HTERT RPE-1 (cell line): ENCODE measurements around the gene HK1.
"Not testable (repeated sequence)": the region's sequence is repeated elsewhere in the genome, so short reads cannot be mapped to it uniquely, and the experiment has no call there.

ENCODE experiments used
- in situ Hi-C: fragments of 300-500 bp; cut with MboI; formaldehyde crosslinking; loops from 4 replicates; pipeline ENCODE4 v1.14.3; 2020; ENCODE audit warnings: low sequenced_read_pairs

HK1 gene

DNA sequence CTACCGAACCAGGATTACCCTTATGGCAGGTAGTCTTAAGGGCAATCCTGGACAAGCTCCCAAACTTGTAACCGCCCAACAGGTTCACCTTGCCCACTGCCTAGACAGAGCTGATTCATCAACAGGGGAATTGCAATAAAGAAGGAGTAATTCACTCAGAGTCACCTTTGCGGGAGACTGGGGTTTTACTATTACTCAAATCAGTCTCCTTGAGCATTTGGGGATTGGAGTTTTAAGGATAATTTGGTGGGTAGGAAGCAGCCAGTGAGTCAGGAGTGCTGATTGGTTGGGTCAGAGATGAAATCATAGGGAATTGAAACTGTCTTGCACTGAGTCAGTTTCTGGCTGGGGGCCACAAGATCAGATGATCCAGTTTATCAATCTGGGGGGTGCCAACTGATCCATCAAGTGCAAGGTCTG lies 25.3 kb downstream of the HK1 start:
- in situ Hi-C loops: no loop called here

- in situ Hi-C loops: no loop called here
Measured at GRCh38 chr10:69306421-69306820, 28.1 kb downstream of the HK1 start.

- in situ Hi-C loops: no loop called here
Measured at GRCh38 chr10:69307434-69307833, 29.1 kb downstream of the HK1 start.

DNA sequence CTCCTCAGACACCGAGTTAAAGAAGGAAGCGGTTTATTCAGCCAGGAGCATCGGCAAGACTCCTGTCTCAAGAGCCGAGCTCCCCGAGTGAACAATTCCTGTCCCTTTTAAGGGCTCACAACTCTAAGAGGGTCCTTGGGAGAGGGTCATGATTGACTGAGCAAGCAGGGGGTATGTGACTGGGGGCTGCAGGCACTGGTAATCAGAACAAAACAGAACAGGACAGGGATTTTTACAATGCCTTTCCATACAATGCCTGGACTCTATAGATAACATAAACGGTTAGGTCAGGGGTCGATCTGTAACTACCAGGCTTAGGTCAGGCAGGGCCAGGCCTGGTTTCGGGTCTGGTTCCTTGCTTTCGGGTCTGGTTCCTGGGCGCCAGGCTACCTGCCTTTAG lies 30.0 kb downstream of the HK1 start:
- in situ Hi-C loops: not testable (repeated sequence)

DNA sequence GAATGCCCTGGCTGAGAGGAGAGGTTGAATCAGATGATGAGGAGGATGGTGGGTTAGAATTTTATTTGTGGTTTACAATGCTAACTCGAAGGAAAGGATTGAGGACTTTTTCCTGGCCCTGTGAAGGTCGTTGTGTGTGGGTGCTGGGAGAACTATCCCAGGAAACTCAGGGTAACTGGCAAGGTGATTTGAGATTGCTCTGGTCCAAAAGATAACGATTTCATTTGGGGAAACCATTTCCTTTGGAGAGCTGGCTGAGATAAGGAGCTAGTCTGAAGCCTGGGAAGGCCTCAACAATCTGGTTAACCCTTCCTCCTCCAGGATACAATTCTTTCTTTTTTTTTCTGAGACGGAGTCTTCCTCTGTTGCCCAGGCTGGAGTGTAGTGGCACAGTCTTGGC lies 33.0 kb downstream of the HK1 start:
- in situ Hi-C loops: no loop called here

GRCh38 chr10:69312528-69312927 lies 34.2 kb downstream of the HK1 start:
- in situ Hi-C loops: no loop called here

GRCh38 chr10:69315100-69315542 lies 36.8 kb downstream of the HK1 start:
- in situ Hi-C loops: no loop called here

DNA sequence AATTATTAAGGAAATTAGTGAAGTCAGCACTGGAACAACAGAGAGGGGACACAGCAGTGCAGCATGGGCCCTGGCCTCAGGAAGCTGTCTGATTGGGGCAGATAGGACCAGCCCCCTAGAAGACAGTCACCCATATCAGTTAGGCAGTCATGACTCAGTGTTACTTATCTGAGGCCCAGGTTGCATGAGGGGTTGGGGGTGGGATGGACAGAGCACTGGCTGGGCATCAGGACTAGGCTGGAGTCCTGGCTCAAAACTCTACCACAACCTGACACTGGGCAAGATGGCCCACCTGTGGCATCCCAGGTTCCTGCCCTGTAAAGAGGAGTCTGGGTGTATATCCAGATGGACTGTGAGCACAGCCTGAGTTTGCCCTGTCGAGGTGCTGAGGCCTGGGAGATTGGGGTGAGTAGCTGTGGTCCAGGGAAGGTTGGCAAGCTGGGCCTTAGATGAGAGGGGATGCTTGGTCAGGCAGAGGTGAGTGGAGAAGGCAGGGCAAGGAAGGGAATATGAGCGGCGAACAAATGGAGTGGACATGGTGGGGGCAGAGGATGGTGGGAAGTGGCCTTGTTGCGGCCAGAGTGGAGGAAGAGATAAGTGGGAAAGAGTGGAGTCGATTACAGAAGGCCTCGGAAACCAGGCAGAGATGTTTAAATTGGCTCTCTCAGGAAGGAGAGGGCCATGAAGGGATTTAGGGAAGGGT lies 37.5 kb downstream of the HK1 start:
- in situ Hi-C loops: no loop called here

DNA sequence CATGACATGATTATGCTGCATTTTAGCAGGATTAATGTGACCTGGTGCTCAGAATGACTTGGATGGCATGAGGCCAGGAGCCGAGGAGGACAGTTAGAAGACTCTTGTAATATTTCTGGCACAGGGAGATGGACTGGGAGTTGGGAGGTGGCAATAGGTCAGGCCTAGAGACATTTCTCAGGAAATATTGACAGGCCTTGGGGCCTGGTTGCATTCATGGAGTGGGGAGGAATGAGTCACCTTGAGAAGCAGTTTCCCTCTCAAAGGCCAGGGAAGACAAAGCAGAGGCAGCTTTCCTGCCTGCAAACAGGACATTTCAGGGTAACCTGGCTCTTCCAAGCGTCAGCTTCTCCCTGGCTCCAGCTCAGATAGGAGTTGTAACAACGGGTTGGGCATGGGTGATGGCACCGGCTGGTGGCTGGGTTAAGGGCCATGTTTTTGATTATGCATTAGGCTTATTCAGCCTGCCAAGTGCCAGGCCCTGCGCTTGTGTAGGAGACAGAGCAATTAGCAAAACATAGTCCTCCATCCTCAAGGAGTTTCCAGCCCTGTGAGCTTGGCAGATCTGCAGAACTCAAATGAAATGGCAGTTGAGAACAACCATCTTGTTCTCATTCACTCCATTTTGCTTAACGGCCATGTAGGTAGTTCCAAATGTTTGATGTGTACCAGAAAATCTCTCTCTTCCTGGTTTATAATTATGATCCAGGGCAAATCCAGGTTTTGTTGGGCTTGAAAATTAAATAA lies 38.2 kb downstream of the HK1 start:
- in situ Hi-C loops: no loop called here

GRCh38 chr10:69317175-69317604 lies 38.9 kb downstream of the HK1 start:
- in situ Hi-C loops: no loop called here

DNA sequence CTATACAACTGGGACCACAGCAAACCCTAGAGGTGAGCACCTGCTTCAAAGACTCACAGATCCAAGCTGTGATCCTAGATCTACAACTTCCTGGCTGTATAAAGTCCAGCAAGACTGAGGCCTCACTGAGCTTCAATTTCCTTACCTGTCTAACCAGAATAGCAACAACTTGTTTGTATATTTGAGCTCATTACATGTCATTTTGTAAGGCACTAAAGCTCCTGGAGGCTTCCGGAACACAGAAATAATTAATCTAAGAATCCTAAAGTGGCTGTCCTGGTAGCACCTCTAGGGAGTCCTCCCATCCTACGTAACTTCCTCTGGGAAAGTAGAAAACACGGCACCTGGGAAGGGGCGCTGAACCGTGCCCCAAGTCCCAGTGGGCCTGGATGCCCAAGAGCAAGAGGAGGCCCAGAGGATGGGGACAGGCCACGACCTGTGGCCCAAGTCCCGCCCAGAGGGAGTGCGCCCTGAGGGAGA lies 39.4 kb downstream of the HK1 start:
- in situ Hi-C loops: no loop called here

GRCh38 chr10:69318106-69318866 lies 40.0 kb downstream of the HK1 start:
- in situ Hi-C loops: no loop called here

DNA sequence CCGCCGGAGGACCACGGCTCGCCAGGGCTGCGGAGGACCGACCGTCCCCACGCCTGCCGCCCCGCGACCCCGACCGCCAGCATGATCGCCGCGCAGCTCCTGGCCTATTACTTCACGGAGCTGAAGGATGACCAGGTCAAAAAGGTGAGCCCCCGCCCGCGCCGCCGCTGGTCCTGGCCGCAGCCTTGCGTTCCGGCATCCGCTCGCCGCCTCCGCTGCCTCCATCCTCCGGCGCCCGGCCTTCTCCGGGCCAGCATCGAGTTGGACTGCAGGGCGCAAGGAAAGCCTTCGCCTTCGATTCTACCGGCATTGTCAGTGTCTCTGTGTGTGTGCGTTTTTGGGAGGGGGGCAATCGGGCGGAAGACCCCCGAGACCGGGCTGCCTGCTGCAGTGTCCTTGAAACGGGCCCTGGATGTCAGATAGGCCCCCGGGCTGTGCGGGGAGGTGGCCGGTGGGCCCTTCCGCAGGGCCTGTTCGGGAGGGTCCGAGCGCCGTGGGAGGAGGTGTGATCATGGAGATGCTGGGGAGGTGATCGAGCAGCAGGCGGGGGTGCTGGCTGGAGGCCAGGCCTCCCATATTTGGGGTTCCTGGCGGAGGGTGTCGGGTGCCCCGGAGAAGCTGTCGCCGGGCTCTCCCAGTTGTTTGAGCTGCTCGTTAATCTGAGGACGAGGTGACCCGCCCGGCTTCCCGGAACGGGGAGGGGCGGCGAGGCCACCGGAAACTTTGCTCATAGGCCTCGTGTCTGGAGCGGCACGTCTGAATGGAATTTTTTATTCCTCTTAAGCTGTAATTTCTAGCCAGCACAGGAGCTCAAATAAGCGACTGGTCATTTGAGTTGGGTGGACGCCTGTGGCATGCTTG lies 40.8 kb downstream of the HK1 start:
- in situ Hi-C loops: no loop called here

DNA sequence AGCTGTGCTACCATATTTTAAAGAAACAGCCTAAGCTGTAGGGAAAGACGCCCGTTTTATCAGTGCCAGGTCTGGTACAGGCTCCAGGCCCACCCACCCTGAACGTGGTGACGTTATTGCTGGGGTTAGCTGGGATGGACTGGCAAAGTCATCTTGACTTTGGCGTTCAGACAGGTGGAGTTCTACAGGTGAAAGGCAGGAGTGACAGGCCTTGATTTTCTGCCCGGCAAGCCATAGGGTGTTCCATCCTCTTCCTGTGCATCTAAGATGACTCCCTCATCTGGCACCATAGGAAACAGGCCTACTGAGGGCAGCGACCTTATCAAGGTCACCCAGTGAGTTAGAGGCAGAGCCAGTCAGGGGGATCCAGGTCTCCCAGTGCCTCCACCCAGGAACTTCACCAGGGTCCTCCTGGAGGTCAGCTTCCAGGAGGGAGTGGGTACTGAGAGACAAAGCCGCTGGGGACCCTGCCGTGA lies 41.6 kb downstream of the HK1 start:
- in situ Hi-C loops: no loop called here

DNA sequence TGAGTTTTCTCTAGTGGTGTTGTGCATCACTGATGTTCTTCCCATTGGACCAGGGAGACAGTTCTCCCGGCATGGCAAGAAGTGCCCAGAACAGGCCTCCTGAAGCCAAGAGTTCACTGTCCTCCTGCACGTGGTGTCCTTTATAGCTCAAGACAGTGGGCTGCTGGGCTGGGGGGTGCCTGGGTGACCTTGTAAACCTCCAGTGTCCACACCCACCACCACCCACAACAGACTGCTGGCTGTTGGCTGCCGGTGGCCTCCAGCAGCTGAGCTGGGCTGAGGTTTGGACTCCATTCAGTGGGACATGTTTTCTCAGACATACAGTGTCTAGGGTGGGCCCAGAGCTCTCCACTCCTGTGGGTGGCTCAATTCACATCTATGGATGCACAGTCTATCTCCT lies 42.2 kb downstream of the HK1 start:
- in situ Hi-C loops: no loop called here

GRCh38 chr10:69321039-69321715 lies 42.9 kb downstream of the HK1 start:
- in situ Hi-C loops: no loop called here

DNA sequence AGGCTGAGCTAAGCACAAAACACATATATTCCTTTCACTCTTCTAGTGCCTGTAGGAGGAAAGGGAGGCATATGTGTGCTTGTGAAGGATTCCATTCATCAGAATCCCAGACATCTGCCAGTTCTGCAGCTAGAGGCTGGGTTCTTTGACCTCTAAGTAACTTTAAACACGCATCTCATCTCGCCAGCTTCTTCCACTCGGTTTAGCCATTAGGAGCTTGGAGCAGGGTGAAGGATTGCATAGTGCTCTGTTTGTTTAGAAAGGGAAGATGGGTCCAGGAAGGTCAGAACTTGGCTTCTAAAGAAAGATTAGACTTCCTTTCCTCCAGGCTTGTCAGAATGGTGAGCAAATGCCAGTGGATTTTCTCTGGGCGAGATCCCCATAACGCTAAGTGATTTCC lies 43.6 kb downstream of the HK1 start:
- in situ Hi-C loops: no loop called here

DNA sequence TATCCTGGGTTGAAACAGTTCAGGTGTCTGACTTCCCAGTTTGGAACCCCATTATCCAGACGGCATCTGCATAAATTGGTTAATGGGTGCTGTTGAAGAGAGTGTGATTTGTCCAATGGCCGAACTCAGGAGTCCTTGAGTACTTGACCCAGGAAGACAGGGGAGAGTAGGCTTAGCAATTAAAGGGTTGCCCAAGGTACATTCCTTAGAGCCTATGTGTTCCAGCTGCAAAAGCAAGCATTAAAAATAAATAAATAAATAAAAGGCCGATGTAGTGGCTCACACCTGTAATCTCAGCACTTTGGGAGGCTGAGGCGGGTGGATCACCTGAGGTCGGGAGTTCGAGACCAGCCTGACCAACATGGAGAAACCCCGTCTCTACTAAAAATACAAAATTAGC lies 44.0 kb downstream of the HK1 start:
- in situ Hi-C loops: not testable (repeated sequence)

DNA sequence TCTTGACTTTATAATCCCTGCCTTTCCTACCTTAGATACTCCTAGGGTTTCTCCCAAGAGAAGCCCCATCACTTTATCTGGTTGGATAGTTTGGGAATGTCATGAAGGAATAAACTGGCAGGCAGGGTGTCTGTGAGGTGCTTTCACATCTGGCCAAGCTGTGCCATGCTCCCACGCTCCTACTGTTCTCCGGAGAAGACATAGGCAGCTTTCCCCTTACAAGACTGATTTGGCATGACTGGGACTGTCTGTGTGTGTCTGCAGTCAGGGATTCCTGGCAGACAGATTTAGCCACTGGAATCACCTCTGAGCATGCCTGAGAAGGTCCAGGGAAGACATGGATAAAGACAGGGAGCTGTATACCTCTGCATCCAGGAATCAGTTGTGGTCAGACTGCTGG lies 45.3 kb downstream of the HK1 start:
- in situ Hi-C loops: no loop called here

- in situ Hi-C loops: no loop called here
Measured at GRCh38 chr10:69324583-69324982, 46.3 kb downstream of the HK1 start.
